ENCODE measurements around the gene GFRA1.

Gene GFRA1

DNA sequence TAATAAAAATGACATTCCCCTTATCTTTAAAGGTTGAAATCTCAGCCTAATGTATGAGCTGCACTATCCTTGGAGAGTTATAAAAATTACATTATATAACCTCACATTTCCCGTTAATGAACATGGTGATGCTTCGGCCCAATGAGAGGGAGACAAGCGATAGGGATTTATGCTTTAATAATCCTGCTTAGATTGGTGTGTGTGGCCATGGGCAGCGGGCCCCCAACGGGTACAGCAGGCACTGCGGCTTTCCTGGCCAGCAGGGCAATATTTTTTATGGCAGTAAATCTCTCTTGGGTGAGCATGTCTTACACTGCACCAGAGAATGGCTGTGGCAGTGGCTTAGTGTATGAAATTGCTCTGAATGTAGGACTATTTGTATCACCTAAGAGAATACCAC, 246.3 kb downstream of the GFRA1 start:
- no peak for DNase-seq

DNA sequence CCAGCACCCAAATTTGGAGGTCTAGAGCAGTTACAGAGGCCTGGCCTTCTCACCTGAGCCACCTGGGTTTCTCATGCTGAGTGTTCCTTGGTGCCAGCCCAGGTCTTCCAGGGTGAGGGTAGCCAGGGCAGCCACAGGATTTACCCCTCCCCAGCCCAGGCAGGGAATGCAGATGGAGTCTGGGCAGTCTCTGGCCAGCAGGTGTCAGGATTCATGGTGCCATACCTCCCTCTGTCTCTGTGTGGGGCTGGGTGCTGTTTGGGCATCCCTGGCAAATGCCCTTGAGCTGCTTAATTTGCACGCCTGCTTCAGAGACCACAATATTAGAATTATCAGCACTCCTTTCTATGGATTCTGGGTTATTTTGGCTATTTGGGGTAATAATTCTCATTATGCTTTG, 246.7 kb downstream of the GFRA1 start:
- no peak for DNase-seq

DNA sequence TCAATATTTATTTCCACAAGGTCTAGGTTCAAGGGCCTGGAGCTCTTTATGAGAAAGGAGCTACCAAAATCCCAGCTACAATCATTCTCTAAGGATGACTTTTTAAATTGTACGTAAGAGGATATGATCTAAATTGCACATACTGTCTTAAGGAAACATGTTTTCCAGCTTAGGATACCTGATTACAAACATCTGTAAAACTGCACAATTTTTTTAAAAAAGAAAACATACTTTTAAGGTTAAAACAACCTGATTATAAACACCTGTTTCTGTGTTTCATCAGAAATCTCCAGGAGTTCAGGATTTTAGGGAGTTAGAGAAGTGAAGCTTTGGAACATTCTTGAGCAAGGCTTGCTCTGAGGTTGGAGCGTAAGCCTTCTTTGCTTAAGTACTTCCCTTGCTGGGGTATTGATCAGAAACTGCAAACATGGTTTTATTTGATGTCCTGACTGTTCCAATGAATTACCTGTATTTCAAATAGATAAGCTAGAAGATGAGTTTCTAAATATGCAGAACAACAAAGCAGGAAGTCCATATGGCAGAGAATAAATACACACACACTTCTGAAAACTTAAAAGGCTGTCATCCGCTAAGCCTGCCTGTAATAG, 248.6 kb downstream of the GFRA1 start:
- DNase-seq: no peak

DNA sequence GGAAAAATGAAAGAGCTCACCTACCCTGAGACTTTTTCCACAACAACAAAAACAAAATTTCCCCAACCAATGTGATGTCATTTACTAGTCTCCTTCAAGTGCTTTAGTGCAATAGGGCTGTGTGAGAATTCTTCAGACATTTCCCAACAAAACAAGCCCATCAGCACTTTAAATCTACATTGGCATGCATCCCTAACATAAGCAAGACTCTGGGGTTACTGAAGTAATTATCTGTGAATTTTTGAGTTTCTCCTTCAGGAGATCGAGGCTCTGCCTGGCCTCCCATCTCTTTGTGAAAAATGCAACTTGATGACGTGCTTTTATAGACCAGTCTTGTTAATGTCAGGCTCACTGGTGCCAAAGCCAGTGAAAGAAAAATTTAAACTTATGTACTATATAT, 255.6 kb downstream of the GFRA1 start:
- DNase-seq: no peak

DNA sequence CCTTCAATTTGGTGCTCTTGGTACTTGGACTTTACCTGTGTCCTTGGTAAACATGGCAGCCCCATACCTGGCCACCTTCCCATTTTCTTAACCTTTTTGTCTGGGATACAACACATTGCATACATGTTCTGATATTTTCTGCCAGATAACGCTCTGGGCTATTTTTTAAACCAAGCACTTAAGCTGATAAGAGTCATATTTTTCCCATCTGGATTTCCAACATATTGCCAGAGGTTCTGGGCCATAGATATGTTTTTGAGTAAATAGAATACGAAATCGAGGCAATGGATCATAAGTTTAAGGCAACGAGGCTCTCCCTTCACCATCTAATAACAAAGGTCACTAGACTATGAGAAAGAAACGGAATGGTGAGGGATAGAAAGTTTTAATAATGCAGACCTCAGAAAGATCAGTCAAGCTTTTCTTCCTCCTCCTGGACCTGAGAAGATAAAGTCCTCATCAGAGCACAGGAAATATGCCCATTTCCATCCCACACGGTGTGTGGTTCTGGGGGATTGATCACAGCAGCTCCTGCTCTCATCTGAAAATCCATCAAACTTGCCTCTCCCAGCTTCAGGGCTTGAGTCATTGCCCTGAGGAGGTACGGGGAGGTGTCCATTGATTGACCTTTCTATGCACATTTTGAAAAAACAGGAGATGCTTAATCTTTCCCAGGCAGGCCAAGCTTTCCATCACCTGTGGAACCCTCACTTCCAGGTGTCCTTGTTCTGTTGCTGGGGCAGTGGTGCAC, 257.2 kb downstream of the GFRA1 start:
- no peak for DNase-seq

DNA sequence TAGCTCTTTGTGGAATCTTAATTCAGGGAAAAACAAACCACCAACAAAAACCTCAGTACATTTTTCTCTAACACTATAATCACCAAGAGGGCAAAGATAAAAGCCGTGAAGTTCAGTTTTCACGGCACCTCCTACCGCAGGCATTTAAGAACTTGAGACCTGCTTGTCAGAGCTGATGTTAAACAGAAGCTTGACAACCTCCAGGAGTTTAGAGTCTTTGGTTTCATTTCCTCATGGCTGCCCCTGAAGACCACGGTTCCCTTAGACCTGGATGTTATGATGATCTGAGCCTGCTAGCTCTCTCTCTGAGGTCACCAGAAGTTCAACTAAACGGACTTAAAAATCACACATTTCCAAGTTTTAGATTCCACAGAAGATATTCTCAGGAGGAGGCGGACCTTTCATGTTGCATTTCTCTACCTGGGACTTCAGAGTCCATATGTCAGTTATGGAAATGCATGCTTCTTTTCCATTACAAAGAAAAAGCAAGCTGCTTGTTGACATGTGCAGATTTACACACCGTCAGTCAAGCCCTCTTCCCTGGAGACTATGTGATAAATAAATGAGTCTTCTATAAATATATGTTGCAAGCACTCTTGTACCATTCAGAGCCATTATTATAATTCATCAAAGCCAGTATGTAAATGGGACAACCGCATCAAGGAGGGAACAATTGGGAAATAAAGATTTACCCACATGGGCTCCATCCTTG, 258.0 kb downstream of the GFRA1 start:
- no peak for DNase-seq

DNA sequence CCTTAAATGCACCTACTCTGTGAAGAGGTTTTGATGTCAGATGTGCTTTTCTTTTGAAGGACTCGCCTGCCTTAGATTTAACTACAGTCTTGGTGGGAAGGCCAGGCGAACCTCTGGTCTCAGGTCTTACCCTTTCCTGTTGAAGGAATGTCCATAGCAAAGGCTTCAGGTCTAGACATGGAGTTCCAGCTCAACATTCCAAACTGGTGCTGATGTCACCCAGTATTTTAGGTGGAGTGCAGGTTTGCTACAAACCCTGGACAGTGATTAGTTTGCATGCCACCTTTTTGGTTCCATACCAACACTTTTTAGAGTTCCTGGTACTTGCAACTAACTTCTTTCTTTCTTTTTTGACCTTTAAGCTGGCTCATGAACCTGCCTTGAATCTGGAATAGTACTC, 258.7 kb downstream of the GFRA1 start:
- DNase-seq: no peak

DNA sequence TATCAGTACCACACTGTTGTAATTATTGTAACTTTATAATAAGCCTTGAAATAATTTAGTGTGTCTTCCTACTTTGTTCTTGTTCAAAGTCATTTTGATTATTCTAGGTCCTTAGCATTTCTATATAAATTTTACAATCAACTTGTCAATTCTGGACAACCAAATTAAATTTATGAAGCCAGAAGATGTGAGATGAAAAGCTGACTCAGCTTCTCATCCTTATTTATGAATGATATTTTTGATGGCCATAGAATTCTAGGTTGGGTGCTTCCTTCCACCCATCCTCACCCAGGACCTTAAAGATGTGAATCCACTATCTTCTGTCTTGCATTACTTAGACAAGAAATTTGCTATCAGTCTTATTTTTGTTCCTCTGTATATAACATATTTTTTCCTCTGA, 261.1 kb downstream of the GFRA1 start:
- no peak for DNase-seq

DNA sequence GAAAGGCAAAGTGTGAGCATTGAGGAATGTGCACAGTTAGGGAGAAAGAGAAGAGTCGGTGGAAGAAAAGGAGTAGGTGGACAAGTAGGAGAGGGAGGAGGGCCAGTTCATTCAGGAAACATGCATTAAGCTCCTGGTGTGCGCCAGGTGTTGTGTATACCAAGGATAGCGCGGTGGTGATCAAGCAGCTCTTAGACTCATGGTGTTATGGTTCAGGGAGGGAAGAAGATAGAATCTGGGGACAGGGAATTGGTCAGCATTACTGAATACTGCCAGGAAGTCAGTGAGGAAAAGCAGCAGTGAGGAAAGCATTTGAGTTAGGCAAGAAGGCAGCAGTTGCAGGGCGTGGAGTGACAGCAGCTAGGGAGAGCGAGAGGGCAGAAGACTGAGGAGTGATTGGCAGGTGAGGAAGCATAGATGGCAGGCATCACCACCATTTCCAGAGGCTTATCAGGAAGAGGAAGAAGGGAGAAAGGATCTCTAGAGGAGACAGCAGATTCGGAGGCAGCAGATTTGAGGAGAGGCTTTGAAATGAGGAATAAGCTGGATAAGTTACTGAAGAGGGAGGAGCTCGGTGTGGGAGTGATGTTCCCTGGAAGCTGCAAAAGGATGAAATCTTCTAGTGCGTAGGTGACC, 265.6 kb downstream of the GFRA1 start:
- DNase-seq: no peak

All from right kidney (tissue), 1 donor.